GM19043 (cell line): ENCODE measurements around the gene GTF2F2.

ENCODE experiments used
- ATAC-seq: cut with Tn5 transposase; IDR thresholded peaks from one replicate; pipeline ENCODE4 v1.9.1; 2021; ENCODE audit warnings: low read depth; ENCODE audit not compliant: unreplicated experiment

GTF2F2 gene

GRCh38 chr13:45209229-45209628 lies 88.9 kb downstream of the GTF2F2 start:
- no peak for ATAC-seq

GRCh38 chr13:45215392-45216077 lies 95.2 kb downstream of the GTF2F2 start:
- ATAC-seq: no peak

- no peak for ATAC-seq
Observed at GRCh38 chr13:45216193-45216592, 95.9 kb downstream of the GTF2F2 start.

GRCh38 chr13:45218689-45219088 lies 98.4 kb downstream of the GTF2F2 start:
- ATAC-seq: no peak

GRCh38 chr13:45219123-45219891 lies 99.0 kb downstream of the GTF2F2 start:
- no peak for ATAC-seq

GRCh38 chr13:45219938-45220375 lies 99.6 kb downstream of the GTF2F2 start:
- ATAC-seq: no peak

- ATAC-seq: no peak
Observed at GRCh38 chr13:45220403-45220802, 100.1 kb downstream of the GTF2F2 start.

- no peak for ATAC-seq
Observed at GRCh38 chr13:45222516-45222915, 102.2 kb downstream of the GTF2F2 start.

GRCh38 chr13:45222919-45223318 lies 102.6 kb downstream of the GTF2F2 start:
- no peak for ATAC-seq

GRCh38 chr13:45224176-45224575 lies 103.9 kb downstream of the GTF2F2 start:
- no peak for ATAC-seq

- ATAC-seq: no peak
Observed at GRCh38 chr13:45225370-45225769, 105.1 kb downstream of the GTF2F2 start.

GRCh38 chr13:45226024-45226423 lies 105.7 kb downstream of the GTF2F2 start:
- no peak for ATAC-seq

GRCh38 chr13:45228002-45228401 lies 107.7 kb downstream of the GTF2F2 start:
- no peak for ATAC-seq

GRCh38 chr13:45229172-45229571 lies 108.9 kb downstream of the GTF2F2 start:
- ATAC-seq: no peak

GRCh38 chr13:45231305-45231704 lies 111.0 kb downstream of the GTF2F2 start:
- ATAC-seq: no peak

GRCh38 chr13:45231722-45232121 lies 111.4 kb downstream of the GTF2F2 start:
- no peak for ATAC-seq

- ATAC-seq: no peak
Observed at GRCh38 chr13:45232591-45232990, 112.3 kb downstream of the GTF2F2 start.

- ATAC-seq: no peak
Observed at GRCh38 chr13:45238945-45239795, 118.9 kb downstream of the GTF2F2 start.

- ATAC-seq: no peak
Observed at GRCh38 chr13:45240143-45240542, 119.8 kb downstream of the GTF2F2 start.

- ATAC-seq: no peak
Observed at GRCh38 chr13:45242070-45242469, 121.8 kb downstream of the GTF2F2 start.

- no peak for ATAC-seq
Observed at GRCh38 chr13:45242524-45242923, 122.2 kb downstream of the GTF2F2 start.
